GM18507 (cell line): ENCODE measurements around the gene PSKH1.
A peak's percentile ranks its signal among the peaks of the same experiment; 100 is the strongest.
"Not testable (repeated sequence)": the region's sequence is repeated elsewhere in the genome, so short reads cannot be mapped to it uniquely, and the experiment has no call there.

ENCODE experiments used
- DNase-seq: peaks from one replicate; pipeline ENCODE4 v3.0.0; 2011; ENCODE audit warnings: low read depth; ENCODE audit not compliant: insufficient read length; ENCODE audit errors: extremely low spot score
- FAIRE-seq: peaks from 2 replicates; lab custom pipeline; 2011; peaks lifted over from hg19 to GRCh38; lab: Jason Lieb, UNC

PSKH1 gene

DNA sequence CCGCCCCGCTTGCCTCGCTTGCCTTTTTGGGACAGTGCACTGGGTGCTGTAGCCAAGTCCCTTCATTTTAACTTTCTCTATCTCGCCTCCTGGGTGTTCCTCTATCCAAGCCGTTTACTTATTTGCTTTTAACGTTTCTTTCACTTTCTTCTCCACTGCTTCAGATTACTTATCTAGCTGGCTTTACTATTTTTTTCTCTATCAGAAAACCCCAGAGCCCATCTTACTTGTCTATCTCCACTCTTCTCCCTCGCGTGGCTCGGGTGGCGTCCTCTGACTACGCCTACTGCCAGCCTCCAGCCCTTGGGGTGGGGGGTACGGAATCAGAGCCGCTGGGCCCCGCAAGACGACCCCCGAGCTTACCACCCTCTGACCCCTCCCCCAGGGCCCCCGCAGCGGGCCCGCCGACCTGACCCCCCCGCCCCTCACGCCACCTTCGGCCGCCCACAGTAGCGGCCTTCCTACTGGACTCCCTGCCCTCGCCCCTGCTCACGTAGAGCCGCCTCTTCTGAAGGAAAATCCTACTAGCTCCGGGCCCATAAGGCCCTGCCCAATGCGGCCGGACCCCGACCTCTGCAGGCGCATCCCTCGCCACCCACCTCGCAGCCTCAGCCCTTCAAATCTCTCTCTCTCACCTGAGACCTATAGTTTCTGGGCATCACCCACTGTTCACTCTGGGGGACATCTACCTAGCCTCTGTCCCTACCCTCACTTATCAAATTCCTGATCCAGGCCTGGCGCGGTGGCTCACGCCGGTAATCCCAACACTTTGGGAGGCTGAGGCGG, 76.4 kb downstream of the PSKH1 start:
- DNase-seq (no peak), FAIRE-seq (no peak)

DNA sequence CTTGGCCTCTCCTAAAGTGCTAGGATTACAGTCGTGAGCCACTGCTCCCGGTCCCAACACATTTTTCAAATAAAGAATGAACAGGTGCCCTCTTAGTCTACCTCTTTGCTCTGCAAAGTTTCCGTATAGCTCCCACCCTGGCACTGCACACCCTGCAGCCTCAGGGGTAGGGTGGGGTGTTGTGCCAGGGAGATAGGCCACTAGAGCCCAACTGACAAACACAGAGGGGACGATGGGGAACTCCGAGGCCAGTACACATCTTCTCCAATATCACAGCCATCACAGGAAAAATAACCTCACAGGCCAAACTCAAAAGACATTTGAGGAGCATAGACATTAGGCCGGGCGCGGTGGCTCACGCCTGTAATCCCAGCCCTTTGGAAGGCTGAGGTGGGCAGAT, 78.1 kb downstream of the PSKH1 start:
- FAIRE-seq, result no peak
- DNase-seq, result no peak

DNA sequence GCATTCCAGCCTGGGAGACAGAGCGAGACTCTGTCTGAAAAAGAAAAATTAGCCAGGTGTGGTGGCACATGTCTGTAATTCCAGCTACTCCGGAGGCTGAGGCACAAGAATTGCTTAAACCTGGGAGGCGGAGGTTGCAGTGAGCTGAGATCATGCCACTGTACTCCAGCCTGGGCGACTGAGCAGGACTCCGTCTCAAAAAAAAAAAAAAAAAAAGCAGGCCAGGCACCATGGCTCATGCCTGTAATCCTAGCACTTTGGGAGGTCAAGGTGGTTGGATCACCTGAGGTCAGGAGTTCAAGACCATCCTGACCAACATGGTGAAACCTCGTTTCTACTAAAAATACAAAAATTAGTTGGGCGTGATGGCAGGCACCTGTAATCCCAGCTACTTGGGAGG, 79.2 kb downstream of the PSKH1 start:
- not testable (repeated sequence) for FAIRE-seq, DNase-seq

GRCh38 chr16:67975321-67976105, 82.5 kb downstream of the PSKH1 start:
- DNase-seq (no peak), FAIRE-seq (peak; percentile 59)

DNA sequence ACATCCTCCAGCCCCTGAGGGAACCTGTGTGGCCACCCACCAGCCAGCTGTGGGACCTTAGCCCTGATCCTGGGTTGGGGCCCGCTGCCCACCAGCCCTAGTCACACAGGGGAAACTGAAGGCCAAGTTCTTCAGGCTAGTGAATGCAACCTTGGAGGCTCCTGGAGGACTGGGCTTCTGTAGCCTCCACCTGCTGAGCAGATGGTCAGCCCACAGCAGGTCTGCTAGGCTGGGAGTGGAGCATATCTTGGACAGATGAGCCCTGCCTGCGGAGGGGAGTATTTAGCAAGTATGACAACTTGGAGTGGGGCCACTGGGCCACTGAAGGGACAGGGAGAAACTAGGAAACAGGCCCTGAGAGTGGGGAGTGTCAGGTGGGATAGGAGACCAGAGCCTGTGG, 83.2 kb downstream of the PSKH1 start:
- DNase-seq, result no peak
- no peak for FAIRE-seq

DNA sequence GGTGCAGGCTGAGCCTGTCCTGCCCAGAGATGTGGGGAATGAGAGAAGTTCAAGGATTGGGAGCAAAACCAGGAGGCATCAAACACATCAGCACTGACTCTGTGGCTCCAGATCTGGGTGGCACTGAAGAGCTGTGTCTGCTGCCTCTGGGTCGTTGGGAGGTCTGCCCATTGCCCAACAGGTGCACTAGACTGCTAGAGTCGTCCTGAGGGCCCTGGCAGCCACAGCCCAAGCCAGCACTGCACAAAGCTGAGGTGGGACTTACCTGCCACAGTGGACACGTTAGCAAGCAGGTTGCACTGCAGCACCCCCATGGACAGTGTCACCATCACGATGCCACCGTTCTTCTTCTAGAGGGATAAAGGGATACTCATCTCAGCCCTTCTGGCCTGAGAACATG, 84.0 kb downstream of the PSKH1 start:
- no peak for FAIRE-seq
- no peak for DNase-seq

GRCh38 chr16:67977469-67978227, 84.6 kb downstream of the PSKH1 start:
- FAIRE-seq (no peak), DNase-seq (no peak)
